SK-N-SH treated with all-trans-retinoic acid at 6 μM for 48 hours (cell line): ENCODE measurements around the gene NRF1.

Experiments used
- ATAC-seq: fragments of 200-7000 bp; cut with Tn5 transposase; 3 replicates; pipeline ENCODE4 v1.9.1; 2020; ENCODE audit warnings: mild to moderate bottlenecking, moderate library complexity
- BACH2 ChIP-seq: fragments of 250-450 bp; sonication (Bioruptor Pico); IDR thresholded peaks from 2 replicates; pipeline ENCODE4 v1.9.0; 2021; ENCODE audit warnings: mild to moderate bottlenecking, borderline replicate concordance
- CSDC2 ChIP-seq: fragments of 250-450 bp; sonication (Bioruptor Pico); IDR thresholded peaks from 2 replicates; pipeline ENCODE4 v1.5.0; 2020; ENCODE audit warnings: mild to moderate bottlenecking, moderate library complexity
- CSRNP3 ChIP-seq: fragments of 250-450 bp; sonication (Bioruptor Pico); IDR thresholded peaks from 2 replicates; pipeline ENCODE4 v1.5.1; 2021; ENCODE audit warnings: mild to moderate bottlenecking, moderate library complexity
- ESRRG ChIP-seq: fragments of 250-450 bp; sonication (Bioruptor Pico); IDR thresholded peaks from 2 replicates; pipeline ENCODE4 v1.6.1; 2021; ENCODE audit warnings: mild to moderate bottlenecking
- ISL1 ChIP-seq: fragments of 250-450 bp; sonication (Bioruptor Pico); IDR thresholded peaks from 2 replicates; pipeline ENCODE4 v2.1.2; 2022; ENCODE audit warnings: mild to moderate bottlenecking, moderate library complexity
- OSR1 ChIP-seq: fragments of 250-450 bp; sonication (Bioruptor Pico); IDR thresholded peaks from 2 replicates; pipeline ENCODE4 v1.8.0; 2022; ENCODE audit warnings: moderate library complexity, mild to moderate bottlenecking, inconsistent platforms
- PATZ1 ChIP-seq: fragments of 250-450 bp; sonication (Bioruptor Pico); IDR thresholded peaks from 2 replicates; pipeline ENCODE4 v1.8.0; 2020; ENCODE audit warnings: mild to moderate bottlenecking, moderate library complexity, borderline replicate concordance
- RARB ChIP-seq: fragments of 250-450 bp; sonication (Bioruptor Pico); IDR thresholded peaks from 2 replicates; pipeline ENCODE4 v1.8.0; 2021; ENCODE audit warnings: mild to moderate bottlenecking, moderate library complexity
- TOX ChIP-seq: fragments of 250-450 bp; sonication (Bioruptor Pico); IDR thresholded peaks from 2 replicates; pipeline ENCODE4 v1.8.0; 2021; ENCODE audit warnings: mild to moderate bottlenecking, moderate library complexity, borderline replicate concordance
- TSHZ2 ChIP-seq: fragments of 250-450 bp; sonication (Bioruptor Pico); IDR thresholded peaks from 2 replicates; pipeline ENCODE4 v1.5.0; 2020; ENCODE audit warnings: mild to moderate bottlenecking, moderate library complexity
- ZFP3 ChIP-seq: fragments of 250-450 bp; sonication (Bioruptor Pico); IDR thresholded peaks from 2 replicates; pipeline ENCODE4 v1.5.0; 2020; ENCODE audit warnings: mild to moderate bottlenecking, moderate library complexity
- ZNF565 ChIP-seq: fragments of 450-650 bp; formaldehyde crosslinking; conservative IDR thresholded peaks from 2 replicates; pipeline ENCODE4 v1.5.0; 2020; ENCODE audit warnings: low read depth, mild to moderate bottlenecking, moderate library complexity
- ZNF70 ChIP-seq: fragments of 450-650 bp; formaldehyde crosslinking; IDR thresholded peaks from 2 replicates; pipeline ENCODE4 v1.5.0; 2020; ENCODE audit warnings: mild to moderate bottlenecking, moderate library complexity
- ZNF8 ChIP-seq: fragments of 450-650 bp; formaldehyde crosslinking; IDR thresholded peaks from 2 replicates; pipeline ENCODE4 v1.5.0; 2020; ENCODE audit warnings: mild to moderate bottlenecking, moderate library complexity
- TF ChIP-seq, protein P1 (sequence below): fragments of 250-450 bp; sonication (Bioruptor Pico); IDR thresholded peaks from 2 replicates; pipeline ENCODE4 v1.8.0; 2021; ENCODE audit warnings: low read depth, mild to moderate bottlenecking, moderate library complexity, borderline replicate concordance

The NRF1 gene

DNA sequence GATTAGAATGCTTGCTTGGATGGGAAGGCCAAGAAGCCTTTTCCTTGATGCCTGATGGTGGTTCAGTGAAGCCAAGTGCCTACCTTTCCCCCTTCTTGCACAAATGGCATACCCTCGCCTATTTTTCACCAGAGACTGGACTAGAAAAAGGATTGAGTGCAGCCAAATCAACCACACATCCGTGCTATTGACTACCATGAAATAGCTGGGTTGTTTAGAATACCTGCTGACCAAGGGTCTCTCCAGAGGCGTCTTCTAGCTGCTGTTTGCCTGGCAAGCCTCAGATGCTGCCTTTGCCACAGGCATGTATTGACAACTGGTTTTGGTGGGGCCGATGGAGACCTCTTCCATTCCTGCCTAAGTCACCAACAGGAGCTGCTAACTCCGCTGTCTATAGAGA is 146.5 kb downstream of the NRF1 start:
- ATAC-seq = no peak
- TF ChIP-seq RARB (CRISPR knock-in tag) (no peak), ZNF8 (CRISPR knock-in tag) (no peak), ZNF70 (CRISPR knock-in tag) (no peak), PATZ1 (no peak), TOX (CRISPR knock-in tag) (no peak), ISL1 (CRISPR knock-in tag) (no peak)
- TF ChIP-seq, protein P1, sequence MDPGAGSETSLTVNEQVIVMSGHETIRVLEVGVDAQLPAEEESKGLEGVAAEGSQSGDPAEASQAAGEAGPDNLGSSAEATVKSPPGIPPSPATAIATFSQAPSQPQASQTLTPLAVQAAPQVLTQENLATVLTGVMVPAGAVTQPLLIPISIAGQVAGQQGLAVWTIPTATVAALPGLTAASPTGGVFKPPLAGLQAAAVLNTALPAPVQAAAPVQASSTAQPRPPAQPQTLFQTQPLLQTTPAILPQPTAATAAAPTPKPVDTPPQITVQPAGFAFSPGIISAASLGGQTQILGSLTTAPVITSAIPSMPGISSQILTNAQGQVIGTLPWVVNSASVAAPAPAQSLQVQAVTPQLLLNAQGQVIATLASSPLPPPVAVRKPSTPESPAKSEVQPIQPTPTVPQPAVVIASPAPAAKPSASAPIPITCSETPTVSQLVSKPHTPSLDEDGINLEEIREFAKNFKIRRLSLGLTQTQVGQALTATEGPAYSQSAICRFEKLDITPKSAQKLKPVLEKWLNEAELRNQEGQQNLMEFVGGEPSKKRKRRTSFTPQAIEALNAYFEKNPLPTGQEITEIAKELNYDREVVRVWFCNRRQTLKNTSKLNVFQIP (CRISPR knock-in tag) = no peak
- TF ChIP-seq, all 23 proteins: peak for 0

GRCh38 chr7:129762387-129762969 is 151.0 kb downstream of the NRF1 start:
- TF ChIP-seq RARB (CRISPR knock-in tag) = no peak
- TF ChIP-seq BACH2 (CRISPR knock-in tag) = no peak
- TF ChIP-seq CSDC2 (CRISPR knock-in tag) = no peak
- TF ChIP-seq PATZ1 = no peak
- no peak for TF ChIP-seq TSHZ2
- no peak for TF ChIP-seq ZNF8 (CRISPR knock-in tag)

GRCh38 chr7:129764247-129765084 is 152.9 kb downstream of the NRF1 start:
- TF ChIP-seq TSHZ2 (no peak), CSRNP3 (CRISPR knock-in tag) (no peak), ZFP3 (CRISPR knock-in tag) (no peak), BACH2 (CRISPR knock-in tag) (no peak), ZNF8 (CRISPR knock-in tag) (no peak), ESRRG (CRISPR knock-in tag) (no peak), OSR1 (CRISPR knock-in tag) (no peak), TOX (CRISPR knock-in tag) (no peak), PATZ1 (no peak), CSDC2 (CRISPR knock-in tag) (no peak), ZNF565 (CRISPR knock-in tag) (no peak)
- TF ChIP-seq, protein P1 (CRISPR knock-in tag) = no peak
- ATAC-seq = no peak

More at GRCh38 chr7:129762387-129762969, 151.0 kb downstream of the NRF1 start:
- ATAC-seq = no peak
